Hepatic stellate cell (primary cell): Measurements from ENCODE around the gene FYCO1.
"Not testable (repeated sequence)": the region's sequence is repeated elsewhere in the genome, so short reads cannot be mapped to it uniquely, and the experiment has no call there.

ENCODE experiments used
- DNase-seq: peaks from one replicate; pipeline ENCODE4 v3.0.0; 2011; ENCODE audit warnings: low spot score

FYCO1 gene

GRCh38 chr3:45995236-45996192 is at the start of gene FYCO1:
Gene FYCO1, minus strand, starts transcription at chr3:45995824. Its CDS starts 10,914 bp downstream, at chr3:45984910.
- DNase-seq, result peak; percentile 95

- no peak for DNase-seq
Measured at GRCh38 chr3:46038916-46039315, 43.3 kb upstream of the FYCO1 start.

- not testable (repeated sequence) for DNase-seq
Measured at GRCh38 chr3:46038071-46038470, 42.4 kb upstream of the FYCO1 start.

- no peak for DNase-seq
Measured at GRCh38 chr3:46036191-46036590, 40.6 kb upstream of the FYCO1 start.

GRCh38 chr3:46031747-46032146 is 36.1 kb upstream of the FYCO1 start:
- DNase-seq, result no peak

GRCh38 chr3:46031269-46031668 is 35.6 kb upstream of the FYCO1 start:
- DNase-seq, result no peak

- no peak for DNase-seq
Measured at GRCh38 chr3:46030626-46031025, 35.0 kb upstream of the FYCO1 start.

GRCh38 chr3:46029953-46030543 is 34.4 kb upstream of the FYCO1 start:
- no peak for DNase-seq

- no peak for DNase-seq
Measured at GRCh38 chr3:46027736-46028397, 32.2 kb upstream of the FYCO1 start.

GRCh38 chr3:46027021-46027705 is 31.5 kb upstream of the FYCO1 start, which contains the start of gene XCR1:
Gene XCR1, minus strand, starts transcription at chr3:46027483. Its CDS starts 5,536 bp downstream, at chr3:46021947.
- DNase-seq, result no peak

- DNase-seq, result no peak
Measured at GRCh38 chr3:46025139-46025538, 29.5 kb upstream of the FYCO1 start.

- no peak for DNase-seq
Measured at GRCh38 chr3:46024131-46024530, 28.5 kb upstream of the FYCO1 start.

- no peak for DNase-seq
Measured at GRCh38 chr3:46022909-46023785, 27.5 kb upstream of the FYCO1 start.

- DNase-seq, result no peak
Measured at GRCh38 chr3:46021516-46021915, 25.9 kb upstream of the FYCO1 start.

GRCh38 chr3:46020766-46021510 is 25.3 kb upstream of the FYCO1 start:
- DNase-seq, result no peak

GRCh38 chr3:46019707-46020106 is 24.1 kb upstream of the FYCO1 start:
- DNase-seq, result no peak

- DNase-seq, result no peak
Measured at GRCh38 chr3:46017720-46018119, 22.1 kb upstream of the FYCO1 start.

- DNase-seq, result no peak
Measured at GRCh38 chr3:46013316-46014094, 17.9 kb upstream of the FYCO1 start.

GRCh38 chr3:46012246-46012645 is 16.6 kb upstream of the FYCO1 start:
- DNase-seq, result no peak
